LHCN-M2 (cell line): ENCODE data around the gene PGLYRP1. TPM values are rescaled to one million over a fixed set of nuclear protein-coding genes. Genes with fewer than 3 reads are reported as not detected.

Source experiments
- DNase-seq: peaks from one replicate; pipeline ENCODE4 v3.0.0-alpha.2; 2012; ENCODE audit warnings: low read depth
- polyA plus RNA-seq: library from polyadenylated mRNA; unstranded; fragments of >200 nt; gene quantifications from one replicate; pipeline ENCODE4 v1.2.1, GENCODE V29; 2012; ENCODE audit warnings: missing spikeins
- total RNA-seq: library from RNA; depleted of rRNA; stranded (reverse); fragments of >200 nt; gene quantifications from 2 replicates; pipeline ENCODE4 v1.2.3, GENCODE V29; 2014; rRNA removed

Gene PGLYRP1, protein sequence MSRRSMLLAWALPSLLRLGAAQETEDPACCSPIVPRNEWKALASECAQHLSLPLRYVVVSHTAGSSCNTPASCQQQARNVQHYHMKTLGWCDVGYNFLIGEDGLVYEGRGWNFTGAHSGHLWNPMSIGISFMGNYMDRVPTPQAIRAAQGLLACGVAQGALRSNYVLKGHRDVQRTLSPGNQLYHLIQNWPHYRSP
- not detected in 2 replicates for total RNA-seq
- polyA plus RNA-seq = not detected

DNA sequence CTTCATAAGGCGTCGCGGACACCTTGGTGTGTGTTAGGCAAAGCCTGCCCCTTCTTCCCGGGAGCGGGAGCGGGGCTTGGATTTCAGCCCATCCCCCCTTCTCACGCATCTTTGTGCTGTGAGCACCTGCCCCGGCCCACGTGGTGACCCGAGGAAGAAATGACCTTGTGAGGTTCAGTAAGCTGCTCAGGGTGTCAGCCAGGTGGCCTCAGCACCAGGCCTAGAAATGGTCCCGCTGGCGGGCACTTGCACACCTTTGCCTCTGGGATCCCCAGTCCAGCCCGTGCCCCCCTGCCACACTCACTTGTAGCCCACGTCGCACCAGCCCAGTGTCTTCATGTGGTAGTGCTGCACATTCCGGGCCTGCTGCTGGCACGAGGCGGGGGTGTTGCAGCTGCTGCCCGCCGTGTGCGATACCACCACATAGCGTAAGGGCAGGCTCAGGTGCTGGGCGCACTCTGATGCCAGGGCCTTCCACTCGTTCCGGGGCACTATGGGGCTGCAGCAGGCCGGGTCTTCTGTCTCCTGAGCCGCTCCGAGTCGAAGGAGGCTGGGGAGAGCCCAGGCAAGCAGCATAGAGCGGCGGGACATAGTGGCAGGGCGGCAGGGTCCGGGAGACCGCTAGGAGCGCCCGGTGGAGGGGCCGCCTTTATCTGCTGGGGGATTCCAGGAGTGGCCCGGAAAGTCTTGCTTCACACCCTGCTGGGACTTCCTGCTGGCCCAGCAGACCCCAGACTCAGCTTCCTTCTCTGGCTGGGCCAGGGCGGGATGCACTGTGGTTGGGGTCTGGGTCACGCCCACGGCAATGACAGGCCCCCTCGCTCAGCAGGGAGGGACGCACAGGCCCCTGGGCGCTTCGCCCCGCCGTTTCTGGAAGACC lies at the start of gene PGLYRP1:
TSS of gene PGLYRP1 (minus strand) at position 623 of the 880 bp plus-strand sequence. CDS start at position 591, 32 bp downstream.
- no peak for DNase-seq

GRCh38 chr19:46069806-46070341 lies 47.0 kb upstream of the PGLYRP1 start:
- DNase-seq = peak; percentile 72

DNA sequence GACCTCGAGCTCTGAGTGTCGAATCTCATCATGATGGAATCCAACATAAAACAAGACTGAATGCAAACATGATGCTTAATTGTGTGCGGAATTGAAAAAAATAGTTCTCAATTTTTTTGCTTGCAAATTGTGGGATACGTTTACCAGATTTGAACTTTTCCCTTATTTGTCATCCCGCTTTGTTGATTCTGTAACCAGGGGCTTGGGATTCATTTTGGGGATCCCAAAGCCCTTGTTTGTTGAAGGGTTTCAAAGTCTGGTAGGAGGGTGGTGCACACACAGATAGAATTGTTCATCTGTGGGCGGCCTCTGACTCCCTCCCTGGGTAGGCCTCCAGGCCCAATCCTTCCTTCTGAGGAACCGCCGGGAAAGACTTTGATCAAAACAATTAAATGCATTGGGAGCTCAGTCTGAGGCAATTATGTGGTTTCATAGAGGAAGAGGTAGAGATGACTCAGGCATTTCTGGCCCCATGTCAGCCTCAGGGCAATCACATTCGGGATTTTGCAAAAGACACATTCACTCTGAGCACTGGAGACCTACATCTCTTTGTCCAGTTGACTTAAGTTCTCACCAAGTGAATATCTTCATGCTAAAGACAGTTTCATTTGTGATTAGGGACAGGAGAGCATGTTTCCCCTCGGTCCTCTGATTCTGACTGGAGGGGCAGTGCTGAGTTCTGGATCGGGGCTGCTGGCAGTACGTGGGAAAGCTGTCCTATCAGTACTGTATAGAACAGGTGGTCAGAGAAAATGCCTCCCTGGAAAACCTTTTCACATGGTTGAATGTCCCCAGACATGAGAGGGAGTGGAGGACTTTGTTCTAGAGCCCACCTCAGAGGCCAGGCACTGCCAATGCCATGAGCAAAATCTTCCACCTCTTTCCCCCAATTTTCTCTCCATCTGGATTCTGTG lies 45.7 kb upstream of the PGLYRP1 start:
- peak; percentile 87 for DNase-seq

DNA sequence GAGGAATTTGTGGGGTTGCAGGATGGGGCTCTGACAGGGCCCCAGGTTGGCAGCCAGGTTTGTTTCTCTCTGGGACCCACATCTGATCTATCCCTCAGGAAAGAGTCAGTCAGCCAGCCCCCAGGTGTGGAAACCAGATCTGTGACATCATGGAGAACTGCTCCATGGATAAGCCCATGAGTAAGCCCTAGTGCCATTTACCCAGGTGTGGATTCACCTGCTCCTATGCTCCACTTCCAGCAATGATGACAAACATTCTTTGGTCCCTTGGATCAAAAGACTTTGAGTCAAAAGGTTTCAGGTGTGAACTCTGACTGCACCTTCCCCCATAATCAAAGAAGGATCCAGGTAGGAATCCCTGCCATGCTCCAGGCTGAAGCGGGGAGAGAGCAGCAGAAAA lies 44.8 kb upstream of the PGLYRP1 start:
- DNase-seq = no peak

DNA sequence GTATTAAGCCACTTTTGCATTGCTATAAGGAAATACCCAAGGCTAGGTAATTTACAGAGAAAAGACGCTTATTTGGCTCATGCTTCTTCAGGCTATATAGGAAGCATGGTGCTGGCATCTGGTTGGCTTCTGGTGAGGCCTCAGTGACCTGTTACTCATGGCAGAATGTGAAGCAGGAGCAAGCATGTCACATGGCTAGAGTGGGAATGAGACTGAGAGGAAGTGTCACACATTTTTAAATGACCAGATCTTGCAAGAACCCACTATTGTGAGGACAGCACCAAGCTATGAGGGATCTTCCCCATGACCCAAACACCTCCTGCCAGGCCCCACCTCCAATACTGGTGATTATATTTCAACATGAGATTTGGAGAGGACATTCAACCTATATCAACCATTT lies 43.6 kb upstream of the PGLYRP1 start:
- no peak for DNase-seq

GRCh38 chr19:46065486-46066071 lies 42.7 kb upstream of the PGLYRP1 start:
- DNase-seq = peak; percentile 31

GRCh38 chr19:46063201-46063600 lies 40.3 kb upstream of the PGLYRP1 start:
- DNase-seq = no peak

- no peak for DNase-seq
Observed at GRCh38 chr19:46060012-46060411, 37.2 kb upstream of the PGLYRP1 start.

DNA sequence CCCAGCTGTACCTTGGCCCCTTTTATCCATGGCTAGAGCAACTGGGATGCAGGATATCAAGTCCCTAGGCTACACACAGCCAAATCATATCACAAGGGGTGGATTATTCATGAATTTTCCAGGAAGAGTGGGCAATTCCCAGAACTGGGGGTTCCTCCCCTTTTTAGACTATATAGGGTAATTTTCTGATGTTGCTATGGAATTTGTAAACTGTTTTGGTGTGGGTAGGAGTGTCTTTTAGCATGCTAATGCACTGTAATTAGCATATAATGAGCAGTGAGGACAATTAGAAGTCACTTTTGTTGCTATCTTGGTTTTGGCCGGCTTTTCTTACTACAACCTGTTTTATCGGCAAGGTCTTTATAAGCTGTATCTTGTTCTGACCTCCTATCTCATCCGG lies 35.9 kb upstream of the PGLYRP1 start:
- no peak for DNase-seq

DNA sequence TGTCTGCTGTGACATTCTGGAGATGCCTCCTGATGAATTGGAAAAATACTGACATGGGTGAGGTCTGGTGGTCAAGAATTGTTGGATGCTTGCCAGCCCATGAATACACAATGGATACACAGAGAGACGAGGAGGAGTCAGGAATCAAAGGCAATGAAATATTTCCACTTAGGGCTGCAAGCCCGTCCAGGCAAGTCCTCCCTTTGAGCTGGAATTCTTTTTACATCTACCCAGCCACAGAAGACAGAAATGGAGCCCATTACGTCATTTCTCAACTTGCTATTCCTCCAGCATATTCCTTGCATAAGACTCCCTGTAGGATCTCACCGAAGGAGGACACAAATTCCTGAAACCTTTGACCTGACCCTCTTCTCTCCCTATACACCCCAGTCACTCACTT lies 33.7 kb upstream of the PGLYRP1 start:
- no peak for DNase-seq

GRCh38 chr19:46052896-46053295 lies 30.0 kb upstream of the PGLYRP1 start:
- no peak for DNase-seq

- no peak for DNase-seq
Observed at GRCh38 chr19:46049597-46049996, 26.7 kb upstream of the PGLYRP1 start.

DNA sequence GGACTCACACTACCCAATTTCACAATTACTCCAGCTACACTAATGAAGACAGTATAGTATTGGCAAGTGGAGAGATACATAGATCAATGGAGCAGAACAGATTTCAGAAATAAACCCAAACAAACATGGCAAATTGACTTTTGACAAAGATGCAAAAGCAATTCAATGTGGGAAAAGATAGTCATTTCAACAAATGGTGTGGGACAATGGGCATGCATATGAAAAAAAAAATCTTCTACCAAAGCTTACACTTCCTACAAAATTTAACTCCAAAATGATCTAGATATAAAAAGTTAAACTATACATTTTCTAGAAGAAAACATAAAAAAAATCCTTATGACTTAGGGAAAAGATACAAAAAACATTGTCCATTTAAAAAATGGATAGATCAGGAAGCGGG lies 20.7 kb upstream of the PGLYRP1 start:
- no peak for DNase-seq

- DNase-seq = no peak
Observed at GRCh38 chr19:46042252-46042883, 19.5 kb upstream of the PGLYRP1 start.

- no peak for DNase-seq
Observed at GRCh38 chr19:46040952-46041500, 18.2 kb upstream of the PGLYRP1 start, which contains the start of gene IGFL4. IGFL4 (minus strand) TSS chr19:46041002; CDS start chr19:46040962, 40 bp downstream.

DNA sequence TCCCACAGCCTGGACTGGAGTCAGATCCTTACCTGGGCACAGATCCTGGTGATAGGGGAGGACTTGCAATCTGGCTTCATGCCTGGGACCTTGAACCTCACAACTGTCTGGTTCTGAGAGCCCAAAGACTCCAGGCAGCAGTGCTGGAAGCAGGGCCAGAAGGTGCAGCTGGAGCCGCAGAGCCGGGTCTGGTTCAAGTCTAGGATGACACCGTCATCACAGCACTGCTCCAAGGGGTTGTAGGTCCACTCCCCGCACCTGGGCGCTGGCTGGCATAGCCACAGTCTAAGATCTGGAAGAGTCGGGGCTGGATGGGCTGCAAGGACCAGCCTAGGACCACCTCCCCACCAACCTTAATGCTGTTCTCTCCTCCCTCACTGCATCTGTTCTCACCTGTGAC lies 17.3 kb upstream of the PGLYRP1 start:
- no peak for DNase-seq

GRCh38 chr19:46036744-46037128 lies 13.9 kb upstream of the PGLYRP1 start:
- peak; percentile 48 for DNase-seq

GRCh38 chr19:46035986-46036743 lies 13.3 kb upstream of the PGLYRP1 start:
- no peak for DNase-seq

GRCh38 chr19:46035546-46035945 lies 12.7 kb upstream of the PGLYRP1 start:
- DNase-seq = no peak

DNA sequence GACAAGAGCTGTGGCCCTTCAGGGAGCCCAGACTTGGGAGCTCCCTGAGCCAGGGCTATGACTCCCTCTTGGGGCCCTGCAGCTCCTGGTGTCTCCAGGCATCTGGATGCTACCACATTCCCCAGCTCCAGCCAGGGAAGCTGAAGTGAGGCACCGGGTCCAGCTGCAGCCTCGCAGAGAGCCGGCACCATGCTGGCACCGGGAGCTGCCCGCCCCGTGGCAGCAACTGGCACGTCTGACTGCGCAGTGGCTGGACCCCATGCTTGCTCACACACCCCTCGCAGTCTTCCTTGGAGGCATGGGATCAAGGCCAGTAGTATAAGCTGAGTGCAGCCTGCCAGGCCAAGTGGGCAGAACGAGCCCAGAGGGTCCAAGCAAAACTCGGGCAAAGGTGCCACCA lies 10.5 kb upstream of the PGLYRP1 start:
- DNase-seq = no peak
